G401 (cell line): ENCODE measurements around the gene RNF220. TPM values are rescaled to one million over a fixed set of nuclear protein-coding genes. Genes with fewer than 3 reads are reported as not detected.

Experiments
- DNase-seq: peaks from one replicate; pipeline ENCODE4 v3.0.0-alpha.2; 2015; ENCODE audit warnings: low spot score
- in situ Hi-C: cut with HindIII; loops from 2 replicates; pipeline ENCODE4 v1.10.0; 2016; ENCODE audit warnings: low sequenced_read_pairs, mixed read lengths
- total RNA-seq: library from RNA; depleted of rRNA; stranded (reverse); fragments of >200 nt; shearing (Covaris generic); gene quantifications from 2 replicates; pipeline ENCODE4 v1.2.3, GENCODE V29; 2014

RNF220 gene
- total RNA-seq, 1 experiment from 2014 or later: 98.3 TPM

GRCh38 chr1:44423591-44424537 lies 18.8 kb downstream of the RNF220 start:
- in situ Hi-C loops: no loop called here
- DNase-seq: peak; percentile 30

GRCh38 chr1:44424747-44425146 lies 19.7 kb downstream of the RNF220 start:
- in situ Hi-C loops: no loop called here
- DNase-seq: no peak

GRCh38 chr1:44425341-44426082 lies 20.5 kb downstream of the RNF220 start:
- in situ Hi-C loops: no loop called here
- DNase-seq: no peak

- in situ Hi-C loops: no loop called here
- no peak for DNase-seq
These were observed 26.8 kb downstream of the RNF220 start for GRCh38 chr1:44431861-44432260.

GRCh38 chr1:44433209-44433608 lies 28.2 kb downstream of the RNF220 start:
- in situ Hi-C loops: no loop called here
- no peak for DNase-seq

- in situ Hi-C loops: no loop called here
- DNase-seq: no peak
These were observed 31.5 kb downstream of the RNF220 start for GRCh38 chr1:44436401-44437106.

GRCh38 chr1:44437107-44437716 lies 32.2 kb downstream of the RNF220 start:
- in situ Hi-C loops: no loop called here
- DNase-seq: no peak

GRCh38 chr1:44442791-44443190 lies 37.7 kb downstream of the RNF220 start:
- in situ Hi-C loops: no loop called here
- DNase-seq: no peak

GRCh38 chr1:44447051-44447810 lies 42.2 kb downstream of the RNF220 start:
- no peak for DNase-seq
- in situ Hi-C loops: no loop called here

GRCh38 chr1:44453798-44454349 lies 48.8 kb downstream of the RNF220 start:
- DNase-seq: no peak
- in situ Hi-C loops: no loop called here

GRCh38 chr1:44454704-44455103 lies 49.6 kb downstream of the RNF220 start:
- no peak for DNase-seq
- in situ Hi-C loops: no loop called here

- in situ Hi-C loops: no loop called here
- no peak for DNase-seq
These were observed 55.2 kb downstream of the RNF220 start for GRCh38 chr1:44460107-44460882.

GRCh38 chr1:44464361-44464760 lies 59.3 kb downstream of the RNF220 start:
- no peak for DNase-seq
- in situ Hi-C loops: no loop called here

- in situ Hi-C loops: no loop called here
- DNase-seq: no peak
These were observed 62.5 kb downstream of the RNF220 start for GRCh38 chr1:44467566-44467965.

GRCh38 chr1:44471911-44472453 lies 66.9 kb downstream of the RNF220 start:
- in situ Hi-C loops: no loop called here
- no peak for DNase-seq

GRCh38 chr1:44472620-44473525 lies 67.8 kb downstream of the RNF220 start:
- in situ Hi-C loops: no loop called here

More at GRCh38 chr1:44472620-44473525, 67.8 kb downstream of the RNF220 start:
- no peak for DNase-seq
